GM21390 (cell line): ENCODE data around the gene SIRT5.

Experiments used
- ATAC-seq: cut with Tn5 transposase; IDR thresholded peaks from one replicate; pipeline ENCODE4 v1.9.1; 2021; ENCODE audit not compliant: unreplicated experiment

The SIRT5 gene

DNA sequence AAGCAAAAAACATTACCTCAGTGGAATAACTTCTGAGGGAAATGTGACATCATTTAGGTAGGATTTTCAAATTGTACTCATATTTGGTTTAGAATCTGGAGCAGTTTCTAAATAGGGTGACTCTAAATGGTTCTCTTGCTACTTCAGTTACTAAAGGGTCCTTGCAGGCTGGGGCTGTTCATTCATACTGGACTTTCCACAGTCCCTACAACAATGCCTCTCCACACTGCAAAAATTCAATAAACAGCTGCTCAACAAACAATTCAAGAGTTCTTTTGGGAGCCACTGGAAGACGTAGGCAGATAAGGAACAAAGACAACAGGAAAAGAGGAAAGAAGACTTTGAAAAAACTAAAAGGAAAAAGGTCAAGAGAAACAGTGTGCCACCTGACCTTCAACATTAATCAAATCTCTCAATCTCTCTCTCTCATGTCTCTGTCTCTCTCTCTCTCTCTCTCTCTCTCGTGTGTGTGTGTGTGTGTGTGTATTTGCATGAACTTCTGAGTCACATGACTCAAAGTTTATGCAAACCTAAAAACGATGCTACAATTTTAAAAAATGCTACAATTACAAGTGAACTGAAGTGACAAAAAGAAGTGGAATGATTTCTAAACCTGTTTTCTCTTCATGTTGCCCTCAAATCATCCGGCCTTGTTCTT lies 55.2 kb downstream of the SIRT5 start:
- no peak for ATAC-seq

GRCh38 chr6:13630499-13630898 lies 56.1 kb downstream of the SIRT5 start:
- no peak for ATAC-seq

DNA sequence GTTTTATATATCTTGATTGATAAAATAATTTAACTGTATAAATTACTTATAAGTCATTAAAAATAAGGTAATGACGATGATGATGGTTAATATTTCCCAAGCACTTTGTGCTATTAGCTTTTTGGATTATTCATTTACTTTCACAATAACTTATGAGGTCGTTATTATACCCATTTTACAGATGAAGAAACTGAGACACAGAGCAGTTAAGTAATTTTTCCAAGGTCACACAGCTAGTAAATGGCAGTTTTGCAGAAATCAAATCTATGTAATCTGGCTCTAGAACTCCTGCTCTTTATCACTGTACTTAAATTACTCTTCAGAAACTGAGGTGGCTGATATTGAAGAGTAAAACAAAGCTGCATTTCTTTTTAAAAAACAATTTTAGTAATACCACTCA lies 58.9 kb downstream of the SIRT5 start:
- no peak for ATAC-seq

- no peak for ATAC-seq
Observed at GRCh38 chr6:13635948-13636658, 61.7 kb downstream of the SIRT5 start.

DNA sequence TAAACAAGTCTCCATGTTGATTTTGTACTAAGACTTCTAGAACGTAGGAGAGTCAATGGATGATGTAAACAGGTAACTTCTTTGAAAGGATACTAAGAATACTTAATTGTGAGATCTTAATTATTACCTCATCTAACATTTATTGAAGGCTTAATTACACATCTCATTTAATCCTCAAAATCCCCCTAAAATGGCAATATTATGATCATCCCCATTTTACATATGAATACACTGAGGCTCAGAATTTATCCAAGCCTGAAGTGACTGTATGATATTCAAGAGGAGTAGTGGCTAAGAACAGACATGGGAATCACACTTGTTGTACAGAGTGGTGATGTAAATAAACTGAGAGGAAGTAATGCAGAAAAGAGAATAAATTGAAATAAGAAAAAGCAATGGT lies 63.6 kb downstream of the SIRT5 start:
- ATAC-seq: no peak

GRCh38 chr6:13638626-13639025 lies 64.2 kb downstream of the SIRT5 start:
- ATAC-seq: no peak

- no peak for ATAC-seq
Observed at GRCh38 chr6:13641315-13641714, 66.9 kb downstream of the SIRT5 start.

- ATAC-seq: no peak
Observed at GRCh38 chr6:13643125-13643524, 68.7 kb downstream of the SIRT5 start.

DNA sequence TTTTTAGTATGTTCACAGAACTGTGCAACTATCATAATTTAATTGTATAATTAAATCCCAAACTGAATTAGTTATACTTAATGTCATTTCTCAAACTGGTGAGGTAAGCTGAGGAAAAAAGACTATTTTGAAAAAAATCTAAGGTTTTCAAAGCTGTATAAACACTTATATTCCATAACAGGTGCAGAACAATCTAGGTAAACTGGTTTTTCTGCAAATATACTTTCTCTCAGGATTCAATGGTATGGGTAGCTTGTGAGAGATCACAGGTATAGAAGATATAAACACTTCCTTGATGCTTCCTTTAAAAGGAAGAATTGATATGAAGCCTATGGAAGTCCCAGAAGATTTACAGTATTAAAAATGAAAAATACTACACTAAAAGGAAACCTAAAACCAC lies 74.4 kb downstream of the SIRT5 start:
- no peak for ATAC-seq

DNA sequence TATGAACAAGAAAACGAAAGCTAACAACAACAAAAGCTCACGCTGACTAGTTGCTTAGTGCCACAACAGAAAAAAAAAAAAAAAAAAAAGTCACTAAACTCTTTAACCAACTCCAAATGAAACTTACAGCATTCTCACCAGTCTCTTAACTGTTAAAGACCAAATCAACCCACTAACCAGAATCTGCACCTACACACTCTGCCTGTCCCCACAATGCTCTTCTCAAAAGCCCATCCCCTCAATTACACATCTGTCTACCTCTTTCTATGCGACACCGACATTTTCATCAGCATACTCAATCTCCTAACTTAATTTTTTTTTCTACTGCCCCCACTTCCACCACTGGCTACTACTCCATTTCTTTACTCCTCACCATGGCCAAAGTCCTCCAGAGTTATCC lies 75.0 kb downstream of the SIRT5 start:
- no peak for ATAC-seq

- ATAC-seq: no peak
Observed at GRCh38 chr6:13653296-13653695, 78.9 kb downstream of the SIRT5 start.

GRCh38 chr6:13654496-13654895 lies 80.1 kb downstream of the SIRT5 start:
- ATAC-seq: no peak

- ATAC-seq: no peak
Observed at GRCh38 chr6:13655700-13656099, 81.3 kb downstream of the SIRT5 start.

DNA sequence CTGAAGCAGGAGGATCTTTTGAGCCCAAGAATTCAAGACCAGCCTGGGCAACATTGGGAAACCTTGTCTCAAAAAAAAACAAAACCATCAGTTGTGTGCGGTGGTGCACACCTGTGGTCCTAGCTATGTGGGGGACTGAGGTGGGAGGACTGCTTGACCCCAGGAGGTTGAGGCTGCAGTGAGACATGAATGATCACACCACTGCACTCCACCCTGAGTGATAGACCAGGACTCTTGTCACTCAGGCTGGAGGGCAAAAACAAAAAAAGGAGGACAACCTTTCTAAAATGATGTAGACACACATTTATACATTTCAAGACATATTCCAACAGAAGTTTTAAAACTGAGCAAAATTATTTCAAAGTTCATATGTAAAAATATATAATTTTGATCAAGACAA lies 85.9 kb downstream of the SIRT5 start:
- no peak for ATAC-seq

DNA sequence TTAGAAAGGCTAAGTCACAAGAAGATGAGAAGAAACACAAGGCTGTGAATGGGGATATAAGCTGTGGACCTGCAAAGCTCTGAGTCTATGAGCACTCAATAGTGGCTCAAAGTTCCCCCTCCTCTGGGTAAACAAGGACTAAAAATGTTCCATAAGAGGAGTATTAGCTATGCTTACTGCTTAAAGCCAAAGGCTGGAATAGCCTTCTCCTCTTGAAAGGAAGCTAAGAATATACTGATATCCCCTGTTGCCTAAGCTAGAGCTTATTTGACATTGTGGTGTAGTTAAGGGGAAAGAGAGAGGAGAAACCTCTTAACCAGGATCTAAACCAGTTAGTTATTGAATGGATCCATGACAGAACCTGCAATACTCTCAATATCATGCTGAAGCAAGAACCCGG lies 86.5 kb downstream of the SIRT5 start:
- no peak for ATAC-seq

GRCh38 chr6:13661647-13662046 lies 87.2 kb downstream of the SIRT5 start:
- no peak for ATAC-seq

DNA sequence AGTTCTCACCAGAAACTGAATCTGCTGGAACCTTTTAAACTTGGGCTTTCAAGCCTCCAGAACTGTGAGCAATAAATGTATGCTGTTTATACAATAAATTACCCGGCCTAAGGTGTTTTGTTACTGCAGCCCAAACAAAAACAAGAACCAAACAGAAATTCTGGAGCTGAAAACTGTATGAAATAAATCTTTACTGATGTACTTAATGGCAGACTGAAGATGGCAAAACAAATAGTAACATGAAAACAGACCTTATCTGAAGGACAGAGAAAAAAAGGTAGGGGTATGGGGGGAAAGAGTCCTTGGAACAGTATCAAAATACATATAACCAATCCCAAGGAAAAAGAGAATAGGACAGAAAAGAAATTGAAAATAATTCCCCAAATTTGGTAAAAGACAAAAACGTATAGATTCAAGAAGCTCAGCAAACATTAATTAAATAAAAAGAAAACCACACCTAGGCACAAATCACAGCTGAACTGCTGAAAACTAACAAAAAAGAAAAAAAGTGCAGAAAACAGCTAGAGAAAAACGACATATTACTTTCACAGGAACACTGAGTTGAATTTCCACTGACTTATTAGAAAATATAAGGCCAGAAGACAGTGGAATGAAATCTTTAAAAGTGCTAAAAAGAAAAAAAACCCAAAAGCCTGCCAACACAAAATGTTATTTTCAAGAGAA lies 88.4 kb downstream of the SIRT5 start:
- ATAC-seq: no peak

- no peak for ATAC-seq
Observed at GRCh38 chr6:13663986-13664385, 89.6 kb downstream of the SIRT5 start.
